Hepatocyte (in vitro differentiated cells): ENCODE data around the gene ZNF225. TPM values are rescaled to one million over a fixed set of nuclear protein-coding genes. Genes with fewer than 3 reads are reported as not detected.

ENCODE experiments used
- DNase-seq: peaks from one replicate; pipeline ENCODE4 v3.0.0-alpha.2; 2016; ENCODE audit warnings: low spot score
- H2AFZ ChIP-seq: fragments of 200-600 bp; sonication (generic); 2 replicates; pipeline ENCODE4 v1.6.0; 2016; ENCODE audit warnings: antibody characterized with exemption, mild to moderate bottlenecking
- H3K27ac ChIP-seq: fragments of 200-600 bp; sonication (generic); 2 replicates; pipeline ENCODE4 v1.5.1; 2016; ENCODE audit warnings: mild to moderate bottlenecking
- H3K27me3 ChIP-seq: fragments of 200-600 bp; sonication (generic); 2 replicates; pipeline ENCODE4 v1.6.1; 2016
- H3K36me3 ChIP-seq: fragments of 200-600 bp; sonication (generic); replicated peaks from 2 replicates; pipeline ENCODE4 v1.5.1; 2016; ENCODE audit warnings: low read depth; ENCODE audit not compliant: insufficient read depth
- H3K4me1 ChIP-seq: fragments of 200-600 bp; sonication (generic); 2 replicates; pipeline ENCODE4 v1.5.1; 2016; ENCODE audit warnings: mild to moderate bottlenecking, moderate library complexity; ENCODE audit not compliant: insufficient read depth
- H3K4me2 ChIP-seq: fragments of 200-600 bp; sonication (generic); 2 replicates; pipeline ENCODE4 v1.6.0; 2016
- H3K4me3 ChIP-seq: fragments of 200-600 bp; sonication (generic); 2 replicates; pipeline ENCODE4 v1.5.1; 2016; ENCODE audit warnings: mild to moderate bottlenecking
- H3K79me2 ChIP-seq: fragments of 200-600 bp; sonication (generic); 2 replicates; pipeline ENCODE4 v1.6.0; 2017; ENCODE audit warnings: mild to moderate bottlenecking
- H3K9me2 ChIP-seq: fragments of 200-600 bp; sonication (generic); replicated peaks from 2 replicates; pipeline ENCODE4 v1.6.0; 2017; ENCODE audit warnings: mild to moderate bottlenecking; ENCODE audit not compliant: insufficient read depth
- H3K9me3 ChIP-seq: fragments of 200-600 bp; sonication (generic); 2 replicates; pipeline ENCODE4 v1.5.1; 2016; ENCODE audit warnings: low read depth, mild to moderate bottlenecking
- H4K20me1 ChIP-seq: fragments of 200-600 bp; sonication (generic); 2 replicates; pipeline ENCODE4 v1.6.0; 2016; ENCODE audit warnings: mild to moderate bottlenecking; ENCODE audit not compliant: insufficient read depth, poor library complexity, severe bottlenecking
- EZH2 ChIP-seq: fragments of 200-600 bp; sonication (generic); IDR thresholded peaks from 2 replicates; pipeline ENCODE4 v1.6.1; 2016; ENCODE audit warnings: antibody characterized with exemption, mild to moderate bottlenecking, borderline replicate concordance
- EZH2phosphoT487 ChIP-seq: fragments of 200-600 bp; sonication (generic); IDR thresholded peaks from one replicate; pipeline ENCODE4 v1.6.1; 2018; ENCODE audit warnings: antibody characterized with exemption, mild to moderate bottlenecking, low read depth, moderate library complexity; ENCODE audit not compliant: unreplicated experiment, severe bottlenecking
- WGBS: methylation state at CpG from one replicate; pipeline ENCODE4 v1.1.6; 2016; ENCODE audit warnings: low lambda C conversion rate; ENCODE audit errors: missing lambda C conversion rate; 5-methylcytosine and 5-hydroxymethylcytosine counted together
- polyA plus RNA-seq: library from polyadenylated mRNA; unstranded; fragments of >200 nt; fragmentation: Nextera tagmentation; extraction: Ambion mirVana; gene quantifications from 2 replicates; pipeline ENCODE4 v1.2.1, GENCODE V29; 2016
- total RNA-seq: library from RNA; depleted of rRNA; stranded (reverse); fragments of >200 nt; gene quantifications from 2 replicates; pipeline ENCODE4 v1.2.3, GENCODE V29; 2014
- TF ChIP-seq, protein P1 (sequence below): fragments of 200-600 bp; sonication (generic); IDR thresholded peaks from 2 replicates; pipeline ENCODE4 v1.5.1; 2016; ENCODE audit warnings: antibody characterized with exemption, mild to moderate bottlenecking; ENCODE audit not compliant: poor library complexity

ZNF225 gene
- total RNA-seq (4.1 TPM in 2 replicates), polyA plus RNA-seq (1.2 and 2.9 TPM in 2 replicates)

GRCh38 chr19:44113138-44113783, at the start of gene ZNF225:
TSS of gene ZNF225 (plus strand) at chr19:44113399. CDS start at chr19:44115828, 2,429 bp downstream.
- WGBS: 2% methylated on average over 44 of the region's 44 CpGs
- Histone ChIP-seq H3K9me2 (no peaks in the 10 kb centered on the region), H3K79me2 (peaks cover 18% of the 10 kb centered on the region)

GRCh38 chr19:44066305-44066704, 46.9 kb upstream of the ZNF225 start:
- Histone ChIP-seq H3K9me3 (peaks cover 11% of the 10 kb centered on the region), H3K27ac (no peak overlapping the region), H3K79me2 (no peaks in the 10 kb centered on the region), H2AFZ (no peak overlapping the region), H4K20me1 (no peaks in the 10 kb centered on the region), H3K36me3 (peaks cover 20% of the 10 kb centered on the region), H3K27me3 (no peaks in the 10 kb centered on the region), H3K4me2 (no peak overlapping the region), H3K4me3 (no peak overlapping the region), H3K9me2 (no peaks in the 10 kb centered on the region), H3K4me1 (no peaks in the 10 kb centered on the region)
- WGBS: 67% methylated on average over 3 of the region's 3 CpGs
- TF ChIP-seq, protein P1, sequence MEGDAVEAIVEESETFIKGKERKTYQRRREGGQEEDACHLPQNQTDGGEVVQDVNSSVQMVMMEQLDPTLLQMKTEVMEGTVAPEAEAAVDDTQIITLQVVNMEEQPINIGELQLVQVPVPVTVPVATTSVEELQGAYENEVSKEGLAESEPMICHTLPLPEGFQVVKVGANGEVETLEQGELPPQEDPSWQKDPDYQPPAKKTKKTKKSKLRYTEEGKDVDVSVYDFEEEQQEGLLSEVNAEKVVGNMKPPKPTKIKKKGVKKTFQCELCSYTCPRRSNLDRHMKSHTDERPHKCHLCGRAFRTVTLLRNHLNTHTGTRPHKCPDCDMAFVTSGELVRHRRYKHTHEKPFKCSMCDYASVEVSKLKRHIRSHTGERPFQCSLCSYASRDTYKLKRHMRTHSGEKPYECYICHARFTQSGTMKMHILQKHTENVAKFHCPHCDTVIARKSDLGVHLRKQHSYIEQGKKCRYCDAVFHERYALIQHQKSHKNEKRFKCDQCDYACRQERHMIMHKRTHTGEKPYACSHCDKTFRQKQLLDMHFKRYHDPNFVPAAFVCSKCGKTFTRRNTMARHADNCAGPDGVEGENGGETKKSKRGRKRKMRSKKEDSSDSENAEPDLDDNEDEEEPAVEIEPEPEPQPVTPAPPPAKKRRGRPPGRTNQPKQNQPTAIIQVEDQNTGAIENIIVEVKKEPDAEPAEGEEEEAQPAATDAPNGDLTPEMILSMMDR: no peak
- TF ChIP-seq EZH2: no peak
- TF ChIP-seq EZH2phosphoT487: no peak
- no peak for DNase-seq

More at GRCh38 chr19:44113138-44113783, at the start of gene ZNF225:
- peak within 1 kb of the TSS; percentile 53 for H3K4me3 ChIP-seq
- H3K4me1 ChIP-seq: peaks cover 5% of the 10 kb centered on the region
- no peaks in the 10 kb centered on the region for H3K27me3 ChIP-seq
- H4K20me1 ChIP-seq: no peaks in the 10 kb centered on the region
- peaks cover 9% of the 10 kb centered on the region for H3K9me3 ChIP-seq
- peak within 1 kb of the TSS; percentile 67 for H2AFZ ChIP-seq
- peak; percentile 97 for DNase-seq
- H3K27ac ChIP-seq: peak within 1 kb of the TSS; percentile 71
- TF ChIP-seq, protein P1: no peak
- no peak for TF ChIP-seq EZH2phosphoT487
- TF ChIP-seq EZH2: no peak
- no peaks in the 10 kb centered on the region for H3K36me3 ChIP-seq
- peak within 1 kb of the TSS; percentile 87 for H3K4me2 ChIP-seq

GRCh38 chr19:44069415-44069814, 43.8 kb upstream of the ZNF225 start:
- Histone ChIP-seq H4K20me1 (no peaks in the 10 kb centered on the region), H2AFZ (no peak overlapping the region), H3K4me3 (no peak overlapping the region), H3K27me3 (no peaks in the 10 kb centered on the region), H3K36me3 (peaks cover 14% of the 10 kb centered on the region), H3K79me2 (peaks cover 18% of the 10 kb centered on the region), H3K4me2 (no peak overlapping the region), H3K9me3 (peaks cover 11% of the 10 kb centered on the region), H3K4me1 (peaks cover 5% of the 10 kb centered on the region), H3K9me2 (no peaks in the 10 kb centered on the region), H3K27ac (no peak overlapping the region)
- no peak for TF ChIP-seq EZH2
- TF ChIP-seq EZH2phosphoT487: no peak
- TF ChIP-seq, protein P1: no peak
- DNase-seq: no peak
- 100% methylated on average over 1 of the region's 1 CpG for WGBS
